ENCODE results near the gene GAB4. TPM values are rescaled to one million over a fixed set of nuclear protein-coding genes. Genes with fewer than 3 reads are reported as not detected.

The GAB4 gene
- total and polyA plus RNA-seq, 2 of the 4 experiments (the other 2 are of a cell fraction), result not detected

DNA sequence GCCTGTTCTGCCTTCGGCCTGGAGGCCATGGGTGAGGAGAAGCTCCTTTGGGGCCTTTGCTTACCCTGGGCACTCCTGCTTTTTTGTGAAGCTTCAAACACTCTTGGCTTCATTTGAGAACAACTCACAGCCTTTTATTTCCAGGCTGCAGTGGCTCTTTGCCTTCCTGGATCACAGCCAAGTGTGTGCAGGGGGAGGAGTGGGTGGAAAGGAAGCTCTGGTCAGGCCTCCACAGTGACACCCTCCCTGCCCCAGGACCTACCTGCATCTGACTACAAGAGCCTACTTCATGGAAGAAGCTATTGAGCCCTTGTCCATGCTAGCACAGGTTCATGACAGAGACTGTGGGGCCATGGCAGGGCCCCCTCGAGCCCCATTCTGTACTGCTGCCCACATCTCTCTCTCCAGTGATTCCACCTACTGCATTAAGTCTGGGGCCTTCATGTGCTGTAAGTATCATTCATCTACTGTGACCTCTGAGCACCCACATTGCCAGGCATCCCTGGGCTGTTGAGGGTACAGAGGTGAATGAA, 52.3 kb downstream of the GAB4 start:
- Histone ChIP-seq H3K36me3 (ENCODE audit: control insufficient read depth, insufficient read depth, low read length) (no peaks in the 10 kb centered on the region), H3K9ac (ENCODE audit: low read depth, low read length) (no peak overlapping the region), H4K20me1 (ENCODE audit: insufficient read depth, low read length) (no peaks in the 10 kb centered on the region), H3K18ac (ENCODE audit: low read depth, low read length) (no peak overlapping the region), H2BK15ac (ENCODE audit: low read depth, low read length) (no peak overlapping the region), H3K4me3 (ENCODE audit: insufficient read depth, low read depth, low read length) (no peak overlapping the region), H3K14ac (replicated peaks; ENCODE audit: low read depth, low read length) (no peak overlapping the region), H2BK20ac (ENCODE audit: low read depth, low read length) (no peak overlapping the region), H4K91ac (ENCODE audit: insufficient read depth, low read depth, low read length) (no peak overlapping the region), H3K9me3 (ENCODE audit: control insufficient read depth, insufficient read depth, low read length) (peaks cover 15% of the 10 kb centered on the region), H2BK5ac (ENCODE audit: low read depth, low read length, poor library complexity, severe bottlenecking) (no peak overlapping the region), H3K4ac (ENCODE audit: low read depth, low read length) (no peak overlapping the region), H3K23ac (ENCODE audit: low read depth, low read length) (no peak overlapping the region), H2AK5ac (ENCODE audit: low read depth, low read length) (no peak overlapping the region), H3K27ac (ENCODE audit: insufficient read depth, low read length) (no peak overlapping the region), H4K5ac (ENCODE audit: low read depth, low read length) (no peak overlapping the region), H3K56ac (ENCODE audit: extremely low read depth, insufficient read depth, low read length) (no peak overlapping the region), H2BK120ac (ENCODE audit: low read depth, low read length) (no peak overlapping the region), H4K8ac (ENCODE audit: low read depth in 2 of 2, low read length in 2 of 2) (no peak overlapping the region), H3K27me3 (ENCODE audit: control insufficient read depth, insufficient read depth, low read length) (no peaks in the 10 kb centered on the region), H3K4me2 (ENCODE audit: low read depth, low read length) (no peak overlapping the region), H2AK9ac (replicated peaks; ENCODE audit: low read depth, low read length, poor library complexity) (no peak overlapping the region), H2AFZ (replicated peaks; ENCODE audit: low read length, poor library complexity) (no peak overlapping the region), H3K4me1 (ENCODE audit: control insufficient read depth, insufficient read depth, low read length) (no peaks in the 10 kb centered on the region), H3K79me1 (ENCODE audit: low read depth in 1 of 2, low read length in 2 of 2) (no peaks in the 10 kb centered on the region), H3K9me1 (ENCODE audit: insufficient read depth, low read length) (no peaks in the 10 kb centered on the region)
- BruUV-seq (replicated peaks), result no TSS peak
- POLR2A ChIA-PET (ENCODE audit: unreplicated experiment), result no interaction called here
- DNase-seq (no peak), ATAC-seq (ENCODE audit: low read depth) (no peak)
- no CpG with 5 or more reads among the region's 2 CpGs for WGBS, 2 experiments (ENCODE audit: extremely low coverage in 2 of 2, insufficient read length in 1 of 2)
- TF ChIP-seq SMC3 (IDR thresholded peaks at IDR 0.05; ENCODE audit: low read depth, low read length), result no peak
- no peak for TF ChIP-seq MAFK (IDR thresholded peaks at IDR 0.05; ENCODE audit: low read depth, low read length)
- TF ChIP-seq POLR2A (IDR thresholded peaks at IDR 0.05; ENCODE audit: low read depth, low read length), result no peak
- TF ChIP-seq, protein P1, sequence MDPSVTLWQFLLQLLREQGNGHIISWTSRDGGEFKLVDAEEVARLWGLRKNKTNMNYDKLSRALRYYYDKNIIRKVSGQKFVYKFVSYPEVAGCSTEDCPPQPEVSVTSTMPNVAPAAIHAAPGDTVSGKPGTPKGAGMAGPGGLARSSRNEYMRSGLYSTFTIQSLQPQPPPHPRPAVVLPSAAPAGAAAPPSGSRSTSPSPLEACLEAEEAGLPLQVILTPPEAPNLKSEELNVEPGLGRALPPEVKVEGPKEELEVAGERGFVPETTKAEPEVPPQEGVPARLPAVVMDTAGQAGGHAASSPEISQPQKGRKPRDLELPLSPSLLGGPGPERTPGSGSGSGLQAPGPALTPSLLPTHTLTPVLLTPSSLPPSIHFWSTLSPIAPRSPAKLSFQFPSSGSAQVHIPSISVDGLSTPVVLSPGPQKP (IDR thresholded peaks at IDR 0.05; ENCODE audit: borderline replicate concordance, low read depth, low read length), result no peak
- TF ChIP-seq NFE2L2 (IDR thresholded peaks at IDR 0.05; ENCODE audit: low read depth, low read length), result no peak
- TF ChIP-seq, protein P2, sequence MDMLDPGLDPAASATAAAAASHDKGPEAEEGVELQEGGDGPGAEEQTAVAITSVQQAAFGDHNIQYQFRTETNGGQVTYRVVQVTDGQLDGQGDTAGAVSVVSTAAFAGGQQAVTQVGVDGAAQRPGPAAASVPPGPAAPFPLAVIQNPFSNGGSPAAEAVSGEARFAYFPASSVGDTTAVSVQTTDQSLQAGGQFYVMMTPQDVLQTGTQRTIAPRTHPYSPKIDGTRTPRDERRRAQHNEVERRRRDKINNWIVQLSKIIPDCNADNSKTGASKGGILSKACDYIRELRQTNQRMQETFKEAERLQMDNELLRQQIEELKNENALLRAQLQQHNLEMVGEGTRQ (IDR thresholded peaks at IDR 0.05; ENCODE audit: low read depth, low read length), result no peak
- TF ChIP-seq MXI1 (IDR thresholded peaks at IDR 0.05; ENCODE audit: borderline replicate concordance, low read depth, low read length), result no peak
- no peak for TF ChIP-seq CHD1 (IDR thresholded peaks at IDR 0.05; ENCODE audit: low read depth, low read length)
- TF ChIP-seq RAD21 (IDR thresholded peaks at IDR 0.05; ENCODE audit: low read length), result no peak
- TF ChIP-seq, protein P3, sequence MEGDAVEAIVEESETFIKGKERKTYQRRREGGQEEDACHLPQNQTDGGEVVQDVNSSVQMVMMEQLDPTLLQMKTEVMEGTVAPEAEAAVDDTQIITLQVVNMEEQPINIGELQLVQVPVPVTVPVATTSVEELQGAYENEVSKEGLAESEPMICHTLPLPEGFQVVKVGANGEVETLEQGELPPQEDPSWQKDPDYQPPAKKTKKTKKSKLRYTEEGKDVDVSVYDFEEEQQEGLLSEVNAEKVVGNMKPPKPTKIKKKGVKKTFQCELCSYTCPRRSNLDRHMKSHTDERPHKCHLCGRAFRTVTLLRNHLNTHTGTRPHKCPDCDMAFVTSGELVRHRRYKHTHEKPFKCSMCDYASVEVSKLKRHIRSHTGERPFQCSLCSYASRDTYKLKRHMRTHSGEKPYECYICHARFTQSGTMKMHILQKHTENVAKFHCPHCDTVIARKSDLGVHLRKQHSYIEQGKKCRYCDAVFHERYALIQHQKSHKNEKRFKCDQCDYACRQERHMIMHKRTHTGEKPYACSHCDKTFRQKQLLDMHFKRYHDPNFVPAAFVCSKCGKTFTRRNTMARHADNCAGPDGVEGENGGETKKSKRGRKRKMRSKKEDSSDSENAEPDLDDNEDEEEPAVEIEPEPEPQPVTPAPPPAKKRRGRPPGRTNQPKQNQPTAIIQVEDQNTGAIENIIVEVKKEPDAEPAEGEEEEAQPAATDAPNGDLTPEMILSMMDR (conservative IDR thresholded peaks at IDR 0.05; ENCODE audit: low read depth, low read length), result no peak
- TF ChIP-seq RCOR1 (IDR thresholded peaks at IDR 0.05; ENCODE audit: insufficient replicate concordance, low read length), result no peak
- no peak for TF ChIP-seq MAZ (IDR thresholded peaks at IDR 0.05; ENCODE audit: borderline replicate concordance, low read depth, low read length)
- TF ChIP-seq CEBPB (IDR thresholded peaks at IDR 0.05; ENCODE audit: low read depth, low read length), result no peak
- dilution Hi-C loops (cut with HindIII; ENCODE audit: low sequenced_read_pairs, unreplicated experiment) (no loop called here), intact Hi-C loops (cut with micrococcal nuclease) (no loop called here), in situ Hi-C loops (cut with MboI; ENCODE audit: low sequenced_read_pairs) (no loop called here)
- CTCF ChIA-PET, result no interaction called here

Data from IMR-90 (cell line).